Measurements from ENCODE around the gene RPL37. TPM values are rescaled to one million over a fixed set of nuclear protein-coding genes. Genes with fewer than 3 reads are reported as not detected.

Gene RPL37
- total RNA-seq, 2 donors from 2014 or later: 51.2 to 95.3 TPM

DNA sequence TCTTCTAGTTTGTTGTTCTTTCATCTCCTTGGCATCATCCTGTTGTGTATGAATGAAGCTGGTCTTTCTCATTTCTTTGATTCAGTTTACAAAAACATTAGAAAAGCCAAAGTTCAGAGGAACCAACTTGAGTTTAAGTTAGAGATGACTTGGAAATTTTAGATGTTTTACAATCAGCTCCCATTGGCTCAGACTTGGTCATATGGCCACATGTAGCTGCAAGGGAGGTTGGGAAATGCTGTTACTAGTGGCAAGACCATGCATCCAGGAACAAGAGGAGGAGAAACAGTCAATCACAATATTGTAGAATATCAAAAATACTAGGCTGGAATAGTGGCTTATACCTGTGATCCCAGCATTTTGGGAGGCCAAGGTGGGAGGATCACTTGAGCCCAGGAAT is 25.7 kb upstream of the RPL37 start:
- Histone ChIP-seq H3K4me1 (no peaks in the 10 kb centered on the region), H3K4me3 (no peak overlapping the region), H3K36me3 (no peaks in the 10 kb centered on the region), H3K9me3 (peaks cover 0 to 15% of the 10 kb centered on the region in 2 donors), H3K27ac (no peak overlapping the region), H3K27me3 (no peaks in the 10 kb centered on the region)
- no peak for TF ChIP-seq CTCF (IDR thresholded peaks at IDR 0.05)
- DNase-seq (ENCODE audit: low spot score): no peak

- H3K27me3 ChIP-seq: no peaks in the 10 kb centered on the region
- no peak overlapping the region for H3K27ac ChIP-seq
- DNase-seq (ENCODE audit: low spot score): no peak
- no peak for TF ChIP-seq CTCF (IDR thresholded peaks at IDR 0.05)
- no peaks in the 10 kb centered on the region for H3K9me3 ChIP-seq
- peaks cover 21% of the 10 kb centered on the region for H3K36me3 ChIP-seq
- no peak overlapping the region for H3K4me3 ChIP-seq
- no peaks in the 10 kb centered on the region for H3K4me1 ChIP-seq
Observed at GRCh38 chr5:40853632-40854192, 18.7 kb upstream of the RPL37 start.

DNA sequence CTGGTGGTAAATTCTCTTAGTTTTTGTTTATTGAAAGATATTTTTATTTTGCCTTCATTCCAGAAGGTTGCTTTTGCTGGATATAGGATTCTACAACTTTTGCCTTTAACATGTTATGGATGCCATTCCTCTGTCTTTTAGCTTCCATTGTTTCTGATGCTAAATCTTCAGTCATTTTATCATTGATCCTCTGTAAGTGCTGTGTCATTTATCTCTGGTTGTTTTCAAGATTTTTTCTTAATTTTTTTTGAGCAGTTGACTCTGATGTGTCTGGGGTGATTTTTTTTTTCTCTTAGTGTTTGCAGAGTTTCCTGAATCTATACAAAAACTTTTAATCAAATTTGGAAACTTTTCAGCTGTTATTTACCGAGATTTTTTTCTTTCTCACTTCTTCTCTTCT is 12.5 kb upstream of the RPL37 start:
- Histone ChIP-seq H3K36me3 (peaks cover 11% of the 10 kb centered on the region), H3K27ac (no peak overlapping the region), H3K27me3 (no peaks in the 10 kb centered on the region), H3K9me3 (no peaks in the 10 kb centered on the region), H3K4me3 (no peak overlapping the region), H3K4me1 (peaks cover 0 to 6% of the 10 kb centered on the region in 2 donors)
- no peak for TF ChIP-seq CTCF (IDR thresholded peaks at IDR 0.05)
- no peak for DNase-seq (ENCODE audit: low spot score)

GRCh38 chr5:40846371-40846770 is 11.3 kb upstream of the RPL37 start:
- DNase-seq (ENCODE audit: low spot score): no peak
- no peaks in the 10 kb centered on the region for H3K9me3 ChIP-seq
- TF ChIP-seq CTCF (IDR thresholded peaks at IDR 0.05): no peak
- no peaks in the 10 kb centered on the region for H3K36me3 ChIP-seq
- H3K27ac ChIP-seq: no peak overlapping the region
- peaks cover 0 to 7% of the 10 kb centered on the region in 2 donors for H3K4me1 ChIP-seq
- H3K4me3 ChIP-seq: no peak overlapping the region
- no peaks in the 10 kb centered on the region for H3K27me3 ChIP-seq

GRCh38 chr5:40844565-40844964 is 9.5 kb upstream of the RPL37 start:
- no peak for TF ChIP-seq CTCF (IDR thresholded peaks at IDR 0.05)
- H3K27me3 ChIP-seq: no peaks in the 10 kb centered on the region
- no peaks in the 10 kb centered on the region for H3K36me3 ChIP-seq
- DNase-seq (ENCODE audit: low spot score): no peak
- no peaks in the 10 kb centered on the region for H3K9me3 ChIP-seq
- peaks cover 0 to 7% of the 10 kb centered on the region in 2 donors for H3K4me1 ChIP-seq
- no peak overlapping the region for H3K27ac ChIP-seq
- H3K4me3 ChIP-seq: no peak overlapping the region

GRCh38 chr5:40842351-40842750 is 7.3 kb upstream of the RPL37 start:
- peak overlapping the region; percentile 41 to 47 for H3K4me3 ChIP-seq
- peaks cover 0 to 7% of the 10 kb centered on the region in 2 donors for H3K4me1 ChIP-seq
- peak overlapping the region; percentile 75 to 76 for H3K27ac ChIP-seq
- no peaks in the 10 kb centered on the region for H3K9me3 ChIP-seq
- no peaks in the 10 kb centered on the region for H3K27me3 ChIP-seq
- no peak for DNase-seq (ENCODE audit: low spot score)
- H3K36me3 ChIP-seq: no peaks in the 10 kb centered on the region
- TF ChIP-seq CTCF (IDR thresholded peaks at IDR 0.05): no peak

Measured in right atrium auricular region (tissue), 2 donors.